GM19455 (cell line): ENCODE measurements around the gene RAMACL.

ENCODE experiments used
- ATAC-seq: cut with Tn5 transposase; IDR thresholded peaks from one replicate; pipeline ENCODE4 v1.9.1; 2021; ENCODE audit not compliant: unreplicated experiment

Gene RAMACL

GRCh38 chr6:166559662-166560061 is 26.8 kb downstream of the RAMACL start:
- no peak for ATAC-seq

- no peak for ATAC-seq
These were observed 27.3 kb downstream of the RAMACL start for GRCh38 chr6:166559211-166559610.

- no peak for ATAC-seq
These were observed 28.1 kb downstream of the RAMACL start for GRCh38 chr6:166558156-166559005.

DNA sequence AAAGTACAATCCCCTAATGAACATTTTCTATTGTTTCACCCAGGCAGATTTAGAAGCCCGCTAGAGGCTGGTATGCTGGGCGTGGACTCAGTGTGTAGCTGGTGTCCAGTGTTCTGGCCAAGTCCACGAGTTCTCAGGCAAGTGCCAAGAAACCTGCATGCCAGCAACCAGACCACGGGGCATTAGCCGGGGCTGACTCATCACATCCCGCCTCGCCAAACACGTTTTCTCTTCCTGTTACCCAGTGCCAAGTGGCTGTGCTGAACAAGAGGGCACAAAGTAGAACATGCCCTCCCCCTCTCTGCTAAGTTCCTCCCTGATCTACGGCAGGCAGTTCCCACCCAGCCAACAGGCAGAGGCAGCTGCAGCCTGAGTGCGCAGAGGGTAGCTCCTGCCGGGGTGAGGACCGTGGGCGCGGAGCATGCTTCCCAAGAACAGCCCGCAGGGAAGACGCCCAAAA is 29.6 kb downstream of the RAMACL start:
- ATAC-seq, result no peak

- ATAC-seq, result no peak
These were observed 30.1 kb downstream of the RAMACL start for GRCh38 chr6:166556336-166556735.

- no peak for ATAC-seq
These were observed 31.4 kb downstream of the RAMACL start for GRCh38 chr6:166555086-166555485.

- ATAC-seq, result no peak
These were observed 32.2 kb downstream of the RAMACL start for GRCh38 chr6:166554316-166554715.

DNA sequence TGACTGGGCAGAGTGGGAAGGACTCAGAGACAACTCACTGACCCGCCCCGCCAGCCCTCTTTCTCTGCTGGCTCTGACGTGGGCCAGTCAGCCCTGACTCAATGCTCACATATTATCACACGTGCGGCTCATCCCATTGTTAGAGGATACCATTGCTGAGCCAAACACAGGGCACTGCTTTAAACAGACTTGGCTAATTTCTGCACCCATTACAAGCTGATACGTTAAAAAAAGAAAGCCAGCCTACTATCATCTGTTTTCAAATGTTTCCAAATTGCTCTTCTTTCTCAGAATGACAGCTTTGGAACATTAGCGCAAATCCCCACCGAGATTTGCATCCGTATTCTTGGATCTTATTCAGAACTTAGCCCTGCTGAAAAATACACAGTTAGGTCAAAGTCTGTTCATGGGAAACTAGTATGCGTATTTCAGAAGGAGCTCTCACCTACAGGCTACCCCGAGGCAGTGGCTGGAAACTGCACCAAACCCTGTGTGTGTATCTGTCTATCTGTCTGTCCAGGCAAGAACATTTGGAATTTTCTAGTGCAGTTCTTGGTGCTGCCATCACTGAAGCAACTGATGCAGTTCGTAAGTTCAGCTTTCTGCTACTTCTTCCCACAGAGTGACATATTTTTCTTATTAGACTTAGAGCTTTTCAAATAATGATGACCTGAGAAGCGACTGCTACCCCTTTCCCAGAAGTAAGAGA is 32.8 kb downstream of the RAMACL start:
- no peak for ATAC-seq

DNA sequence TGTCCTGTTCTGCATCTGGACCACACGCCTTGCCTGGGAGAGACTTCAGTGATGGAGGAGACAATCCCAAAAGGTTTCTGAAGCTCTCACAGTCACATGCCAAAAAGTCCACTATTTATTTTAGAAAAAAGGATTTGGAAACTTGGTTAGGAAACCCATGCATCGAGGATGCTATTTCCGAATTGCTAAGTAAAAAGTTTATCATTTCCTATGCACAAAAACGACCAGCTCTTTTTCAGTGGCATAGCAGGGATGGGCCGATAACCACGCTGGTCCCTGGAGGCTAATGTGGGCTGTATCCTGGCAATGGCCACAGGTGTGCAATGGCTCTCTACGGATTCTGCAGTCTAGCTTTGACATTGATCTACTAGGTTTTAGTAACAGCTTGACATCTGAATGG is 33.9 kb downstream of the RAMACL start:
- no peak for ATAC-seq

- ATAC-seq, result no peak
These were observed 34.6 kb downstream of the RAMACL start for GRCh38 chr6:166551754-166552495.

DNA sequence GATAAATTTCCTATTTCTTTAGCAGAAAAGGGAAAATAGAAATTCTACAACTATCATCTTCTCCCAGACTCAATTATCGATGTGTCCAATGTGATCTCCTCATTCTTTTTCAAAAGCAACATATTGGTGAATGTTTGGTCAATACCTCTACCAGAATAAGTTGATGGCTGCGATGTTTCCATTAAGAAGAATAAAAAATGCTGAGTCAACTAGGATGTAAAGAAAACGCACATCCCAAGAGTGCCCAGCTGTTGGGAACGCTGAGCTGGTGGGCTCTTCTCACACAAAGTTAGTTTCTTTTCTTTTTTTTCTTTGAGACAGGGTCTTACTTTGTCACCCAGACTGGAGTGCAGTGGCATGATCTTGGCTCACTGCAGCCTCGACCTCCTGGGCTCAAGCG is 39.8 kb downstream of the RAMACL start:
- no peak for ATAC-seq

- no peak for ATAC-seq
These were observed 41.1 kb downstream of the RAMACL start for GRCh38 chr6:166545156-166546034.

- ATAC-seq, result no peak
These were observed 42.2 kb downstream of the RAMACL start for GRCh38 chr6:166544296-166544605.

GRCh38 chr6:166543603-166544295 is 42.7 kb downstream of the RAMACL start:
- ATAC-seq, result no peak

DNA sequence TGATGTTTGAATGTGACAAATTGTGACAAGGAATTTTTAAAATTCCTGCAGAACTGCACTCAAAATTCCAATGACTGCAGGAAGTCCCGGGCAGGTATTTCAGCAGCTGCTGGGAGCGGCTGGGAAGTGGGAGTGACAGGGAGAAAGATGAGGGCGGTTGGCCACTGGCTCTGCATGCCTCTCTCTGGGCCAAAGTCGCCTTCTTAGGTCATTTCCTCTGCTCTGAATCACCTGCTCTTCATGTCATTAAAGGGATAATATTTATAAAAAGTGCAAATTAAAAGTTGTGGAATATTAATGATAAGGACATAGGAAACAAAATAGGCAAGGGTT is 43.9 kb downstream of the RAMACL start:
- ATAC-seq, result no peak

DNA sequence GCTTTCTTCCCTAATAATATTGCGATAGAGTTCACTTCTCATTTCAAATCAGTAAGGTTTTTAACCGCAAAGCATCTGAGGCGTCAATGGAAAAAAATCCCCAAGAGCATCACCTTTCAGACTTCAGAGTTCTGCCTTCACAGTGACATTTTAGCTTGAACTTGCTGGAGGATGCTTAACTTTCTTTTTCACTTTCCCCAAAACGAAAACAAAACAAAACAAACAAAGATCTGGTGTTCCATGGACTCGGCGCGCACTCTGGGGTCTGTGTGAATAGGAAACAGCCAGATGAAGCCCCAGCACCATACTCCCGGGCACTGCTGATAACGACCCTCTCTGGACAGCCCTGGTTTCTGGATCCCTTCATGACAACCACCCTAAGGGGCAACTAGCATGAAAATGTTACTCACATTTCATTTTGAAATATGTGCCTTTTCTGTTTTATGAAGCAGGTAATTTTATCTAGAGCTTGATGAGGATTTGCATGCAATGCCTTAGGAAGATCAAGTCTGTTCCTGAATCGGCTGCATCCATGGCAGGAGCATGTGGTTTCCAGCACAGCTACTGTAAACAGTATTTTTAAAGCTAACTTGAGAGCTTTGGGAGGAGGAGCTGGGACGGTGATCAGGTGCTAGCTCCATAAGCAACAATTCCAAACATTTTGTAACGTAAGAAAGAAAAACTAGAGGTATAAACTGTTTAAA is 44.5 kb downstream of the RAMACL start:
- no peak for ATAC-seq

- peak; percentile 40 for ATAC-seq
These were observed 45.1 kb downstream of the RAMACL start for GRCh38 chr6:166541366-166541765.

DNA sequence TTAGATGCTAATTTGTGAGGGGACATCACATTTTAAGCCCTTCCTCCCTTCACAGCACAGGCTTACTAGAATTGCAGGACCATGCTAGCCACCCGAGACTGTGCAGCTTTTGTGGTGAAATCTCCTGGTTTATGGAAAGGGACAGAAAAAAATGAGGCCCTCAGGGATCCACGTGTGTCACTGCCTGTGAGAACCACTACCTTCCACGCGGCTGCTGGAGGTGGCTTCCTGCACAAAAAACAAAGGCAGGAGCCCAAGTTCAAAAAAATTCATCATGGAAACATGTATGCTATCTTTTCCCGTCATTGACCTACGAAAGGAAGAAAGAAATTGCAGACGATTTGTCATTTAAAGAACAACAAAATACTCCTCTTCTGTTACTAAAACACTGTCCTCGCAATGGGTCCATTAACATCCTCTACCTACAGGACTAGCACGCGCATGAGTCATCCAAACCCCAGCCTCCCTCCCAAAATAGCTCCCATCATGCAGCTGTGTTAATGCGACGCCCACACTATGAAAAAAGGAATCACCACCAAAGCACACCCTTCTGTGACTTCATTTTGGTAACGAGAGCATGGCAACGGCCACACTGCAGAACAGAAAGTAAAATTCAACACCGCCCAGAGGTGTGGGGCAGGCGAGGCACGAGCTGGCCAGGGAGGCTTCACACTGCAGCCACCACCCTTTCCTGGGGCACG is 45.7 kb downstream of the RAMACL start:
- peak; percentile 92 for ATAC-seq

DNA sequence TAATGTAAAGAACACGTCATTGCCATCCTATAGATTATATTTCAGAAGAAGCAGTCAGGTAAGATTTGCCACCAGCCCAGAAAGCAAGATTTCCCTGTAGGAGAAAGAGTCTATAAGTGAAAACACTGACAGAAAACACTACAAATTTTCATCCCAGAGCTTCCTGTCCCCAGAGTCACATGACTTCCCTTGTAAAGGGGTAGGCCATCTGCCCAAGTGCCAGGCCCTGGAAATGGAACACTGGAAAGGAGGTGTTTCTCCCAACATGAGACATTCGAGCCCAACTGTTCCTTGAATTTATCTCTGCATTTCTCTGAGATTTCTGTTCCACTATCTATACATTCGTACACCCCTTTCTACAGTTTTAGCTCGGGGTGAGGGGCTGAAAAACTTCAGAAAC is 46.9 kb downstream of the RAMACL start:
- ATAC-seq, result no peak
